ENCODE results near the gene ZNF662. TPM values are rescaled to one million over a fixed set of nuclear protein-coding genes. Genes with fewer than 3 reads are reported as not detected.
"Not testable (repeated sequence)": the region's sequence is repeated elsewhere in the genome, so short reads cannot be mapped to it uniquely, and the experiment has no call there.

ZNF662 gene
- polyA plus RNA-seq, 6 donors from 2014 or later: not detected

GRCh38 chr3:42876940-42877720, 28.8 kb upstream of the ZNF662 start:
- DNase-seq: no peak

DNA sequence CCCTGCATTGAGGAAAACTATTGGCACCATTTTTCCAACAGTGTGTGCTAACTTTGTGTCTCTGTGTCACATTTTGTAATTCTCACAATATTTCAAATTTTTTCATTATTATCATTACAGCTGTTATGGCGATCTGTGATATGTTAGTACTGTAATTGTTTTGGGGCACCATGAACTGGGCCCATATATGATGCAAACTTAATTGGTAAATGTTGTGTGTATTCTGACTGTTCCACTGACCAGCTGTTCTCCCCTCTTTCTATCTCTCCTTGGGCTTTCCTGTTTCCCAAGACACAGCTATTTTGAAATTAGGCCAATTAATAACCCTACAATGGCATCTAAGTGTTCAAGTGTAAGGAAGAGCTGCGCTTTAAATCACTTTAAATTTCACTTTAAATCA, 28.1 kb upstream of the ZNF662 start:
- Mint-ChIP-seq H3K36me3 (no peaks in the 10 kb centered on the region), H3K27ac (peak overlapping the region in 1 of 6 donors; percentile 56), H3K4me1 (peaks cover 10 to 15% (median 14%) of the 10 kb centered on the region in 3 donors), H3K9me3 (no peaks in the 10 kb centered on the region), H3K27me3 (peaks cover 0 to 9% (median 7%) of the 10 kb centered on the region in 3 donors), H3K4me3 (no peak overlapping the region)
- ATAC-seq (ENCODE audit: low read depth in 2 of 2) (no peak), DNase-seq (no peak)

More at GRCh38 chr3:42876940-42877720, 28.8 kb upstream of the ZNF662 start:
- Mint-ChIP-seq H3K27me3 (peaks cover 0 to 16% (median 7%) of the 10 kb centered on the region in 3 donors), H3K9me3 (no peaks in the 10 kb centered on the region), H3K36me3 (peaks cover 0 to 4% of the 10 kb centered on the region in 2 donors), H3K27ac (no peak overlapping the region), H3K4me3 (no peak overlapping the region), H3K4me1 (peaks cover 10 to 15% (median 14%) of the 10 kb centered on the region in 3 donors)
- no peak for ATAC-seq (ENCODE audit: low read depth in 2 of 2)

- Mint-ChIP-seq H3K4me3 (peak overlapping the region; percentile 74 to 91 (median 80)), H3K4me1 (peaks cover 10 to 15% (median 11%) of the 10 kb centered on the region in 3 donors), H3K27me3 (peaks cover 0 to 3% (median 0%) of the 10 kb centered on the region in 3 donors), H3K9me3 (no peaks in the 10 kb centered on the region), H3K27ac (peak overlapping the region; percentile 0 to 81 (median 56)), H3K36me3 (no peaks in the 10 kb centered on the region)
- no peak for ATAC-seq (ENCODE audit: low read depth in 2 of 2)
- no peak for DNase-seq
These were observed 25.8 kb upstream of the ZNF662 start for GRCh38 chr3:42880183-42880582.

- peak overlapping the region; percentile 74 to 91 (median 84) for H3K4me3 Mint-ChIP-seq
These were observed 25.1 kb upstream of the ZNF662 start for GRCh38 chr3:42880601-42881451.

DNA sequence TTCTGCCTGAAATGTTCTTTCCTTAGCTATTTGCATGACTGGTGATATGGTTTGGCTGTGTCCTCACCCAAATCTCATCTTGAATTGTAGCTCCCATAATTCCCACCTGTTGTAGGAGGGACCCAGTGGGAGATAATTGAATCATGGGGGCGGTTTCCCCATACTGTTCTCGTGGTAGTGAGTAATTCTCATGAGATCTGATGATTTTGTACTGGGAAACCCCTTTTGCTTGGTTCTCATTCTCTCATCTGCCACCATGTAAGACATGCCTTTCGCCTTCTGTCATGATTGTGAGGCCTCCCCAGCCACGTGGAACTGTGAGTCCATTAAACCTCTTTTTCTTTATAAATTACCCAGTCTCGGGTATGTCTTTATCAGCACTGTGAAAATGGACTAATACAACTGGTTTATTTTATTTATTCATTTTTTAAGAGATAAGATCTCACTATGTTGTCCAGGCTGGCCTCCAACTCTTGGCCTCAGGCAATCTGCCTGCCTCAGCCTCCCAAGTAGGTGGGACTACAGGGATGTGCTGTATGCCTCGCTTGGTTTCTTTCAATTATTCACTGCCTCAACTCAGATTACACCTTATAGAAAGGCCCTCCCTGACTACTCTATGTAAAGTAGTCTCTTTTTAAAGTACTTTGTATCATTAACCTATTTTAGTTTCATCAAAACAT, 22.6 kb upstream of the ZNF662 start:
- H3K27ac Mint-ChIP-seq; ATAC-seq (ENCODE audit: low read depth in 2 of 2); H3K9me3 Mint-ChIP-seq; H3K36me3 Mint-ChIP-seq; DNase-seq: not testable (repeated sequence)
- Mint-ChIP-seq H3K4me3 (peak overlapping the region in 1 of 8 donors; percentile 39), H3K4me1 (peaks cover 10 to 15% (median 11%) of the 10 kb centered on the region in 3 donors), H3K27me3 (peaks cover 0 to 11% (median 8%) of the 10 kb centered on the region in 3 donors)

More at GRCh38 chr3:42880601-42881451, 25.1 kb upstream of the ZNF662 start:
- ATAC-seq (ENCODE audit: low read depth in 2 of 2) (peak; percentile 94), DNase-seq (peak; percentile 85)
- Mint-ChIP-seq H3K27ac (peak overlapping the region; percentile 33 to 68 (median 54)), H3K9me3 (no peaks in the 10 kb centered on the region), H3K4me1 (peaks cover 10 to 15% (median 11%) of the 10 kb centered on the region in 3 donors), H3K36me3 (no peaks in the 10 kb centered on the region), H3K27me3 (peaks cover 0 to 5% (median 0%) of the 10 kb centered on the region in 3 donors)

DNA sequence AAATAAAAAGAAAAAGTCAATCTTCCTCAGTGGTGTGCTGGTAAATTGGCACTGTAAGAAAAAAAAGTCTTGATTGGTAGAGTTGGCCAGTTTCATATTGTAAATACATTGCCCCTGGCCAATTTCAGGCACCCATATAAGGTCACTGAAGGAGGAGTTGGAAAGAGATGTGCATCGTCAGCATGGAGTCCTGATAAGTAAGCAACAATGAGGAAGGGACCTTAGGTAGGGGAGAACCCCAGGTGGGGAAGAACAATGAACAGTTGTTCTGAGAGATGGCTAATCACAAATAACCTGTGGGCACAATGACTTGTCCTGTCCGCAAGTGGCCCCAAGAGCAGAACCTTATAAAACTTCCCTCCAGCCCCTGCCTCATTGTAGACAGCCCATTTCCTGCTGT, 21.6 kb upstream of the ZNF662 start:
- Mint-ChIP-seq H3K27me3 (peaks cover 0 to 17% (median 11%) of the 10 kb centered on the region in 3 donors), H3K36me3 (no peaks in the 10 kb centered on the region), H3K4me3 (no peak overlapping the region), H3K9me3 (no peaks in the 10 kb centered on the region), H3K27ac (peak overlapping the region in 2 of 6 donors; percentile 47 to 91), H3K4me1 (peaks cover 10 to 15% (median 11%) of the 10 kb centered on the region in 3 donors)
- no peak for DNase-seq
- no peak for ATAC-seq (ENCODE audit: low read depth in 2 of 2)

DNA sequence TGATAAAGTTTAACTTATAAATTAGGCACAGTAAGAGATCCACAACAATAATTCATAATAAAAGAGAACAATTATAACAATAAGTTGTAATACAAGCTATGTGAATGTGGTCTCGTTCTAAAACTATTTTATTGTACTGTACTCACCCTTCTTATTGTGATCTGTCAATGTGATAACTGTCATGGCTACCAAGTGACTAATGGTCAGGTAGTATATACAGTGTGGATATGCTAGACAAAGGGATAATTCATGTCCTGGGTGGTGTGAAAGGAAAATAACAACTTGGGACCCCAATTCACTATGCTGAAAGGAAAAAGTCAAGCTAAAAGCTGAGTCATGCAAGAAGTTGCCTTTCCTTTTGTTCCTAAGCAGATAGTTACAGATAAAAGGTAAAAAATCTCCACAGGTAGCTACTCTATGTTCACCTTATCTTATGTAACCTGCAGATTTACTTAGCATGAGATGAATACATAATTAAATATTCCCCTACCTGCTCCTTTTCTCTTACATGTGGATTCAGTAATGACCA, 19.6 kb upstream of the ZNF662 start:
- H3K9me3 Mint-ChIP-seq: no peaks in the 10 kb centered on the region
- H3K36me3 Mint-ChIP-seq: no peaks in the 10 kb centered on the region
- DNase-seq (no peak), ATAC-seq (ENCODE audit: low read depth in 2 of 2) (no peak)
- no peak overlapping the region for H3K4me3 Mint-ChIP-seq
- no peak overlapping the region for H3K27ac Mint-ChIP-seq
- peaks cover 0 to 17% (median 15%) of the 10 kb centered on the region in 3 donors for H3K27me3 Mint-ChIP-seq
- peaks cover 2 to 4% (median 3%) of the 10 kb centered on the region in 3 donors for H3K4me1 Mint-ChIP-seq

- no peak for ATAC-seq (ENCODE audit: low read depth in 2 of 2)
- DNase-seq: no peak
These were observed 18.9 kb upstream of the ZNF662 start for GRCh38 chr3:42887084-42887483.

GRCh38 chr3:42891042-42891441, 14.9 kb upstream of the ZNF662 start:
- DNase-seq: no peak
- no peaks in the 10 kb centered on the region for H3K4me1 Mint-ChIP-seq
- ATAC-seq (ENCODE audit: low read depth in 2 of 2): no peak
- no peak overlapping the region for H3K4me3 Mint-ChIP-seq
- H3K27me3 Mint-ChIP-seq: peaks cover 7 to 27% (median 16%) of the 10 kb centered on the region in 3 donors
- no peak overlapping the region for H3K27ac Mint-ChIP-seq
- no peaks in the 10 kb centered on the region for H3K9me3 Mint-ChIP-seq
- H3K36me3 Mint-ChIP-seq: no peaks in the 10 kb centered on the region

More at GRCh38 chr3:42887084-42887483, 18.9 kb upstream of the ZNF662 start:
- Mint-ChIP-seq H3K27me3 (peaks cover 7 to 24% (median 22%) of the 10 kb centered on the region in 3 donors), H3K4me1 (no peaks in the 10 kb centered on the region), H3K27ac (no peak overlapping the region), H3K9me3 (no peaks in the 10 kb centered on the region), H3K36me3 (no peaks in the 10 kb centered on the region), H3K4me3 (no peak overlapping the region)

GRCh38 chr3:42892169-42892568, 13.8 kb upstream of the ZNF662 start:
- H3K9me3 Mint-ChIP-seq: no peaks in the 10 kb centered on the region
- no peaks in the 10 kb centered on the region for H3K4me1 Mint-ChIP-seq
- H3K27me3 Mint-ChIP-seq: peaks cover 7 to 24% (median 15%) of the 10 kb centered on the region in 3 donors
- H3K27ac Mint-ChIP-seq: no peak overlapping the region
- H3K4me3 Mint-ChIP-seq: peak overlapping the region in 1 of 8 donors; percentile 31
- DNase-seq (no peak), ATAC-seq (ENCODE audit: low read depth in 2 of 2) (no peak)
- H3K36me3 Mint-ChIP-seq: no peaks in the 10 kb centered on the region

DNA sequence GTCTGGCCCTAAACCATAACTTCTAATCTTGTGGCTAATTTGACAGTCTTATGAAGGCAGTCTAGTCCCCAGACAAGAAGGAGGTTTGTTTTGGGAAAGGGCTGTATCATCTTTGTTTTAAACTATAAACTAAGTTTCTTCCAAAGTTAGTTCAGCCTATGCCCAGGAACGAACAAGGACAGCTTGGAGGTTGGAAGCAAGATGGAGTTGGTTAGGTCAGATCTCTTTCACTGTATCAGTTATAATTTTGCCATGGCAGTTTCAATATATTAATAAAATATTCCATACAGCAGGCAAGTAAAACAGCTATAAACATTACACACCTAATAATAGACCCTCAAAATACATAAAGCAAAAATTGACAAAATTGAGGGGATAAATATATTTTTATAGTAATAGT, 13.1 kb upstream of the ZNF662 start:
- H3K36me3 Mint-ChIP-seq: no peaks in the 10 kb centered on the region
- H3K27ac Mint-ChIP-seq: no peak overlapping the region
- peaks cover 7 to 19% (median 11%) of the 10 kb centered on the region in 3 donors for H3K27me3 Mint-ChIP-seq
- H3K4me3 Mint-ChIP-seq: no peak overlapping the region
- no peak for ATAC-seq (ENCODE audit: low read depth in 2 of 2)
- no peaks in the 10 kb centered on the region for H3K4me1 Mint-ChIP-seq
- no peaks in the 10 kb centered on the region for H3K9me3 Mint-ChIP-seq
- DNase-seq: no peak

DNA sequence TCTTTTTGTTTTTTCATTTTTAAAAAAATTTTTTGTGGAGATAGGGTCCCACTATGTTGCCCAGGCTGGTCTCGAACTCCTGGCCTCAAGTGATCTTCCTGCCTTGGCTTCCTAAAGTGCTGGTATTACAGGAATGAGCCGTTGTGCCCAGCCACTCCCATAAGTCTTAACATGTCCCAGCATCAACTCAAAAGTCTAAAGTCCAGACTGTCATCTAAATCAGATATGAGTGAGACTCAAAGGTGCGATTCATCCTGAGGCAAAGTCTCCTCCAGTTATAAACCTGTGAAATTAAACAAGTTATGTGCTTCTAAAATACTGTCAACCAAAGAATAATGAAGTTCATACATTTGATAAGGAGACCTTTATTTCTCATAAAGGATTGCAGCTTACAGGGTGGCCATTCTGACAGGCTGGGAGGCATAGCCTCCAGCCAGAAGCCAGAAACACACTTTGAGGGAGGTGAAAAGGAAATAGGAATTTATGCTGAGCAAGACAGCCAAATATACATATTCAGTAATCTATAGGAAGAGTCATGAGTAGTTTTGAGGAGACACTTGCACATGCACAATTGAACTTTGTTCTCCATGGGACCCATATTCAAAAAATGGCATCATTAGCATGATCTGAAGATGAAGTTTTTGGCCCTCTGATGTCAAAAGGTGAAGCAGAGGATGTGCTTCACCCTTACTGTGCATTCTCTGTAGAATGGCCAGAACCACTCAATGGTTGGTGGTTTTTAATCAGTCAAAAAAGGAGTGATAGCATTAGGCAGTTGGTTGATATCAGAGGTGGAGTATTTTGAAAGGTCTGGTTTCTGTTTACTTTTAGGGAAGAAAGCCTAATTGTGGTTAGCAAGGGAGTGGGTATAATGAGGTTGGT, 11.0 kb upstream of the ZNF662 start:
- Mint-ChIP-seq H3K4me1 (no peaks in the 10 kb centered on the region), H3K27ac (no peak overlapping the region), H3K36me3 (no peaks in the 10 kb centered on the region), H3K4me3 (peak overlapping the region in 1 of 8 donors; percentile 55), H3K9me3 (no peaks in the 10 kb centered on the region), H3K27me3 (peaks cover 7 to 12% (median 10%) of the 10 kb centered on the region in 3 donors)
- ATAC-seq (ENCODE audit: low read depth in 2 of 2) (no peak), DNase-seq (no peak)

All from naive B cell (primary cell).